A549 (cell line): Measurements from ENCODE around the gene SGPL1. TPM values are rescaled to one million over a fixed set of nuclear protein-coding genes. Genes with fewer than 3 reads are reported as not detected.

Experiments
- ATAC-seq, 2 experiments: fragments of 200-7000 bp in 1 of 2; fragments of >200 bp in 1 of 2; cut with Nextera tagmentation in 1 of 2; cut with Tn5 transposase in 1 of 2; 3 replicates each; pipeline versions ENCODE4 v1.8.0 to v1.9.1; 2018 to 2020; ENCODE audit warnings: mild to moderate bottlenecking in 1 of 2, moderate library complexity in 1 of 2
- CTCF ChIA-PET: fragments of 300-600 bp; sonication (Branson Sonifier 250); formaldehyde crosslinking; extraction: SDS; loops from one replicate; lab custom pipeline; 2021; ENCODE audit warnings: antibody characterized with exemption, inconsistent platforms; lab: Yijun Ruan, JAX
- POLR2A ChIA-PET: fragments of 350-600 bp; formaldehyde crosslinking; extraction: SDS; loops from one replicate; lab custom pipeline; 2021; ENCODE audit warnings: antibody characterized with exemption, inconsistent platforms; lab: Yijun Ruan, JAX
- DNase-seq, 2 experiments: peaks; one replicate each; pipeline versions ENCODE4 v3.0.0 to v3.0.0-alpha.2; 2011 to 2016; ENCODE audit warnings: low read depth in 1 of 2, low spot score in 1 of 2
- FAIRE-seq: peaks from 2 replicates; lab custom pipeline; 2011; peaks lifted over from hg19 to GRCh38; lab: Jason Lieb, UNC
- H3K27ac ChIP-seq, 2 experiments: fragments of >200 bp; sonication (Bioruptor Twin); formaldehyde crosslinking; 3 replicates each; pipeline ENCODE4 v1.5.1; 2016 to 2017
- H3K4me1 ChIP-seq: fragments of >200 bp; sonication (Bioruptor Twin); formaldehyde crosslinking; 3 replicates; pipeline ENCODE4 v1.6.1; 2016
- H3K4me2 ChIP-seq: fragments of >200 bp; sonication (Bioruptor Twin); formaldehyde crosslinking; 3 replicates; pipeline ENCODE4 v1.6.1; 2016
- H3K4me3 ChIP-seq: fragments of >200 bp; sonication (Bioruptor Twin); formaldehyde crosslinking; 3 replicates; pipeline ENCODE4 v1.5.1; 2016
- H3K9me3 ChIP-seq: fragments of >200 bp; sonication (Bioruptor Twin); formaldehyde crosslinking; 3 replicates; pipeline ENCODE4 v1.6.1; 2016
- CEBPB ChIP-seq, 2 experiments: fragments of >200 bp in 1 of 2; sonication (Bioruptor Twin) in 1 of 2; formaldehyde crosslinking in 1 of 2; IDR thresholded peaks; 2 replicates each; pipeline ENCODE4 v1.6.1; 2012 to 2016
- CHD4 ChIP-seq: fragments of 200-600 bp; sonication (generic); IDR thresholded peaks from 2 replicates; pipeline ENCODE4 v1.6.1; 2016; ENCODE audit warnings: antibody characterized with exemption, mild to moderate bottlenecking, borderline replicate concordance
- EHF ChIP-seq: fragments of 250-450 bp; sonication (Bioruptor Pico); IDR thresholded peaks from 2 replicates; pipeline ENCODE4 v1.5.0; 2020; ENCODE audit warnings: mild to moderate bottlenecking
- EHMT2 ChIP-seq: fragments of 200-600 bp; sonication (generic); IDR thresholded peaks from 2 replicates; pipeline ENCODE4 v1.6.1; 2016; ENCODE audit warnings: antibody characterized with exemption, low read depth, mild to moderate bottlenecking, moderate library complexity
- EP300 ChIP-seq, 2 experiments: fragments of >200 bp; sonication (Bioruptor Twin); formaldehyde crosslinking; IDR thresholded peaks; 2 replicates in 1 of 2; 3 replicates in 1 of 2; pipeline ENCODE4 v1.6.1; 2016 to 2017
- GATA3 ChIP-seq: IDR thresholded peaks from 2 replicates; pipeline ENCODE4 v1.6.1; 2012; ENCODE audit warnings: borderline replicate concordance
- HDAC2 ChIP-seq: fragments of 200-600 bp; sonication (generic); IDR thresholded peaks from 2 replicates; pipeline ENCODE4 v1.6.1; 2016
- HEYL ChIP-seq: fragments of 250-450 bp; sonication (Bioruptor Pico); IDR thresholded peaks from 2 replicates; pipeline ENCODE4 v1.8.0; 2021; ENCODE audit warnings: mild to moderate bottlenecking, moderate library complexity
- HOXB13 ChIP-seq: fragments of 250-450 bp; sonication (Bioruptor Pico); IDR thresholded peaks from 2 replicates; pipeline ENCODE4 v1.5.0; 2020; ENCODE audit warnings: low read depth, mild to moderate bottlenecking, moderate library complexity
- HOXB5 ChIP-seq: fragments of 250-450 bp; sonication (Bioruptor Pico); IDR thresholded peaks from 2 replicates; pipeline ENCODE4 v1.5.0; 2020; ENCODE audit warnings: mild to moderate bottlenecking, moderate library complexity
- JUNB ChIP-seq: fragments of >200 bp; sonication (Bioruptor Twin); formaldehyde crosslinking; IDR thresholded peaks from 2 replicates; pipeline ENCODE4 v1.6.1; 2016
- KDM1A ChIP-seq: fragments of 200-600 bp; sonication (generic); IDR thresholded peaks from 2 replicates; pipeline ENCODE4 v1.6.1; 2016; ENCODE audit warnings: low read depth, mild to moderate bottlenecking
- KDM5A ChIP-seq: fragments of 200-600 bp; sonication (generic); IDR thresholded peaks from 2 replicates; pipeline ENCODE4 v1.6.1; 2016; ENCODE audit warnings: antibody characterized with exemption, mild to moderate bottlenecking
- NFE2L2 ChIP-seq: fragments of 150-350 bp; conservative IDR thresholded peaks from 2 replicates; pipeline ENCODE4 v1.6.1; 2014; ENCODE audit warnings: low read length
- NPAS2 ChIP-seq: fragments of 250-450 bp; sonication (Bioruptor Pico); IDR thresholded peaks from 2 replicates; pipeline ENCODE4 v1.8.0; 2022; ENCODE audit warnings: mild to moderate bottlenecking, moderate library complexity, borderline replicate concordance
- POLR2A ChIP-seq: IDR thresholded peaks from 2 replicates; pipeline ENCODE4 v1.6.1; 2012; ENCODE audit warnings: mild to moderate bottlenecking, low read length
- RAD21 ChIP-seq, 2 experiments: fragments of >200 bp in 1 of 2; sonication (Bioruptor Twin) in 1 of 2; formaldehyde crosslinking in 1 of 2; IDR thresholded peaks in 1 of 2; conservative IDR thresholded peaks in 1 of 2; 2 replicates in 1 of 2; 3 replicates in 1 of 2; pipeline ENCODE4 v1.6.1; 2012 to 2018; ENCODE audit warnings: inconsistent platforms in 1 of 2
- SMC3 ChIP-seq: fragments of >200 bp; sonication (Bioruptor Twin); formaldehyde crosslinking; IDR thresholded peaks from 3 replicates; pipeline ENCODE4 v1.6.1; 2018; ENCODE audit warnings: inconsistent platforms
- SREBF2 ChIP-seq: fragments of 450-650 bp; IDR thresholded peaks from 2 replicates; pipeline ENCODE4 v1.6.1; 2014; ENCODE audit warnings: mild to moderate bottlenecking, moderate library complexity
- TFCP2L1 ChIP-seq: fragments of 250-450 bp; sonication (Bioruptor Pico); IDR thresholded peaks from 2 replicates; pipeline ENCODE4 v1.5.0; 2021; ENCODE audit warnings: mild to moderate bottlenecking
- TP53 ChIP-seq: fragments of 250-450 bp; sonication (Bioruptor Pico); IDR thresholded peaks from 2 replicates; pipeline ENCODE4 v1.5.0; 2021; ENCODE audit warnings: mild to moderate bottlenecking, moderate library complexity
- ZFP36 ChIP-seq: fragments of 450-650 bp; IDR thresholded peaks from 2 replicates; pipeline ENCODE4 v1.6.1; 2014; ENCODE audit warnings: borderline replicate concordance; ENCODE audit not compliant: partially characterized antibody
- ZNF302 ChIP-seq: fragments of 250-450 bp; sonication (Bioruptor Pico); IDR thresholded peaks from 2 replicates; pipeline ENCODE4 v1.9.0; 2021; ENCODE audit warnings: inconsistent platforms, mild to moderate bottlenecking, moderate library complexity
- WGBS: methylation state at CpG from one replicate; pipeline ENCODE4 v1.1.6; 2017; ENCODE audit errors: missing lambda C conversion rate; 5-methylcytosine and 5-hydroxymethylcytosine counted together
- polyA plus RNA-seq, 4 experiments: library from polyadenylated mRNA; depleted of rRNA in 3 of 4; stranded (reverse); fragments of >200 nt; fragmentation: RNase III in 1 of 4; extraction: RNeasy Plus Mini Kit Qiagen cat#74134 plus additional on column Dnase treatment in 1 of 4; gene quantifications; 2 replicates in 3 of 4; 3 replicates in 1 of 4; pipeline ENCODE4 v1.2.3, GENCODE V29; 2011 to 2017
- TF ChIP-seq, protein P1 (sequence below): IDR thresholded peaks from 2 replicates; pipeline ENCODE4 v1.6.1; 2012
- TF ChIP-seq, protein P2 (sequence below): IDR thresholded peaks from 2 replicates; pipeline ENCODE4 v1.6.1; 2012; ENCODE audit warnings: low read depth, borderline replicate concordance
- TF ChIP-seq, protein P3 (sequence below): fragments of >200 bp; sonication (Bioruptor Twin); formaldehyde crosslinking; IDR thresholded peaks from 3 replicates; pipeline ENCODE4 v1.6.1; 2016
- TF ChIP-seq, protein P4 (sequence below): fragments of 250-450 bp; sonication (Bioruptor Pico); IDR thresholded peaks from 2 replicates; pipeline ENCODE4 v1.5.0; 2020; ENCODE audit warnings: low read depth, mild to moderate bottlenecking, moderate library complexity
- TF ChIP-seq, protein P5 (sequence below): fragments of 250-450 bp; sonication (Bioruptor Pico); IDR thresholded peaks from 2 replicates; pipeline ENCODE4 v1.5.0; 2021; ENCODE audit warnings: mild to moderate bottlenecking, moderate library complexity, borderline replicate concordance
- TF ChIP-seq, protein P6 (sequence below): IDR thresholded peaks from 2 replicates; pipeline ENCODE4 v1.6.1; 2012

Gene SGPL1
- polyA plus RNA-seq, 2 of the 4 experiments (the other 2 are of a cell fraction) = 32.2 to 49.8 TPM

DNA sequence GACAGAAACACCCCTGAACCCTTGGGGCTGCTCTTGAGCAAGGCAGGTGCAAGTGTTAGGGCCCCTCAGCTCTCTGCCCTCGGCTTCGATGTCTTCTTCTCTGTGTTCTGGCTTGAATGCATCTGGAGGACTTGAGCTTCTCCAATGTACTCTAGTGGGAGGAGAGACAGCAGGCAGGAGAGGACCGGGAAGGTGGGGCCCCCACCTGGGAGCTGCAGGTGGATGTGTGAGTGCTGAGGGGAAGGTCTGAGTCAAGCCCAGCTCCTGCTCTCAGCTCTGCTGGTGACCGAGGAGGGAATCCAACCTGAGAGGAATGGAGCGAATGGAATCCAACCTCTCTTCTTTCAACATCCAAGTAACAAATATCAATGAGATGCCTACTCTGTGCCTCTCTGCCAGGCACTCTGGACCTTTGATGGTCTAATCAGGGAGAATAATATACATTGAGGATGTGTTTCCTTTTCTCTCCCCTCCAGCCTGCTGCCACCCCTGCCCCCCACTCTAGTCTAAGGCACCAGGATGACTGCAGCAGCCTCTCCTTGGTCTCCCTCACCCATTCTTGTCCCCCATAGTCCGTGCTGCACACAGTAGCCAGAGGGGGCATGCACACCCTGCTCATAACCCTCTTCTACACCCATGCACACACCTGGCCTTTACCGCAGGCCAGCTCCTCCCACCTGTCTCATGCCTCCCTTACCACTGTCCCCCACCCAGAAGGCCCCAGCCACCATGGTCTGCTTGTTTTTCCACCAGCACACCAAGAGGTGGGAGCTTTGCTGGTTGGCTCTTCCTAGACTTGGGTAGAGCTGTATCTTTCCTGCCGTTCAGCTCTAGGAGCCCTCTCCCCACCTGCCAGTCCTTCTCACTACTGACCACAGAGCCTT is 44.2 kb upstream of the SGPL1 start:
- POLR2A ChIA-PET = no interaction called here
- no peak for DNase-seq
- ATAC-seq = no peak
- CTCF ChIA-PET = interaction anchor here (5.7 kb wide), 1 partner anchor 12 kb away, joined by 41 read pairs; no protein-coding TSS in a partner anchor
- 65% methylated on average over 8 of the region's 8 CpGs for WGBS
- Histone ChIP-seq H3K4me3 (no peak overlapping the region), H3K9me3 (no peaks in the 10 kb centered on the region)
- TF ChIP-seq, protein P1, sequence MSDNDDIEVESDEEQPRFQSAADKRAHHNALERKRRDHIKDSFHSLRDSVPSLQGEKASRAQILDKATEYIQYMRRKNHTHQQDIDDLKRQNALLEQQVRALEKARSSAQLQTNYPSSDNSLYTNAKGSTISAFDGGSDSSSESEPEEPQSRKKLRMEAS = no peak
- TF ChIP-seq JUNB = no peak
- TF ChIP-seq ZFP36 = no peak
- no peak for TF ChIP-seq ZNF302 (CRISPR knock-in tag)
- no peak for TF ChIP-seq KDM5A
- TF ChIP-seq, protein P2, sequence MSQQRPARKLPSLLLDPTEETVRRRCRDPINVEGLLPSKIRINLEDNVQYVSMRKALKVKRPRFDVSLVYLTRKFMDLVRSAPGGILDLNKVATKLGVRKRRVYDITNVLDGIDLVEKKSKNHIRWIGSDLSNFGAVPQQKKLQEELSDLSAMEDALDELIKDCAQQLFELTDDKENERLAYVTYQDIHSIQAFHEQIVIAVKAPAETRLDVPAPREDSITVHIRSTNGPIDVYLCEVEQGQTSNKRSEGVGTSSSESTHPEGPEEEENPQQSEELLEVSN = no peak
- TF ChIP-seq SREBF2 = no peak
- TF ChIP-seq SMC3 = no peak
- TF ChIP-seq HDAC2 = no peak
- TF ChIP-seq NPAS2 = no peak
- TF ChIP-seq HOXB5 (CRISPR knock-in tag) = no peak
- no peak for TF ChIP-seq EHF (CRISPR knock-in tag)
- no peak for TF ChIP-seq CHD4
- TF ChIP-seq POLR2A = no peak
- no peak for TF ChIP-seq TP53 (CRISPR knock-in tag)
- TF ChIP-seq, protein P3, sequence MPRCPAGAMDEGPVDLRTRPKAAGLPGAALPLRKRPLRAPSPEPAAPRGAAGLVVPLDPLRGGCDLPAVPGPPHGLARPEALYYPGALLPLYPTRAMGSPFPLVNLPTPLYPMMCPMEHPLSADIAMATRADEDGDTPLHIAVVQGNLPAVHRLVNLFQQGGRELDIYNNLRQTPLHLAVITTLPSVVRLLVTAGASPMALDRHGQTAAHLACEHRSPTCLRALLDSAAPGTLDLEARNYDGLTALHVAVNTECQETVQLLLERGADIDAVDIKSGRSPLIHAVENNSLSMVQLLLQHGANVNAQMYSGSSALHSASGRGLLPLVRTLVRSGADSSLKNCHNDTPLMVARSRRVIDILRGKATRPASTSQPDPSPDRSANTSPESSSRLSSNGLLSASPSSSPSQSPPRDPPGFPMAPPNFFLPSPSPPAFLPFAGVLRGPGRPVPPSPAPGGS = no peak
- TF ChIP-seq NFE2L2 = no peak
- TF ChIP-seq, protein P4, sequence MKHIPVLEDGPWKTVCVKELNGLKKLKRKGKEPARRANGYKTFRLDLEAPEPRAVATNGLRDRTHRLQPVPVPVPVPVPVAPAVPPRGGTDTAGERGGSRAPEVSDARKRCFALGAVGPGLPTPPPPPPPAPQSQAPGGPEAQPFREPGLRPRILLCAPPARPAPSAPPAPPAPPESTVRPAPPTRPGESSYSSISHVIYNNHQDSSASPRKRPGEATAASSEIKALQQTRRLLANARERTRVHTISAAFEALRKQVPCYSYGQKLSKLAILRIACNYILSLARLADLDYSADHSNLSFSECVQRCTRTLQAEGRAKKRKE (CRISPR knock-in tag) = no peak
- TF ChIP-seq, all 56 proteins: peak for 0
- no peaks in the 10 kb centered on the region for H3K4me1 ChIP-seq
- no peak overlapping the region for H3K27ac ChIP-seq
- no peak overlapping the region for H3K4me2 ChIP-seq
- no peak for FAIRE-seq

DNA sequence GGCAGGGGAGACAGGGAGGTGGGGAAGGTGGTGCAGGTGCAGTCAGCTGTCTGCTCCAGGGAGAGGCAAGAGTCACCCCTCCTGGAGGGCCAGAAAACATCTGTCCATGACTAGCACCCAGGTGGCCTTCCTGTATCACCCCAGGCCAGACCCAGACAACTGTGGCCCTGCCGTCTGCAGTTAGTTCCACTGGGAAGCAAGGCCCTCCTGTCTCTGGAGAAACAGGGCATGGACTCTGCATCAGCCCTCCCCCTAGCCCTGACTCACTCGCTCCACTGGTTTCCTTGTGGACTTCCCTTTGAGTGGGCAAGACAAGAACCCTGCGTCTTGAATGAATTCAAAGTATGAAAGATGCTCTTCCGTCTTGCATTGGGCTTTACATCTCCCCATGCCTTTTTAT is 43.1 kb upstream of the SGPL1 start:
- ATAC-seq (no peak), FAIRE-seq (no peak), DNase-seq (no peak)
- no peak for TF ChIP-seq KDM1A
- no peak for TF ChIP-seq EHMT2
- no peak for TF ChIP-seq GATA3
- TF ChIP-seq CEBPB (IDR thresholded peaks at IDR 0.05) = no peak
- TF ChIP-seq TP53 (CRISPR knock-in tag) = no peak
- TF ChIP-seq, protein P5, sequence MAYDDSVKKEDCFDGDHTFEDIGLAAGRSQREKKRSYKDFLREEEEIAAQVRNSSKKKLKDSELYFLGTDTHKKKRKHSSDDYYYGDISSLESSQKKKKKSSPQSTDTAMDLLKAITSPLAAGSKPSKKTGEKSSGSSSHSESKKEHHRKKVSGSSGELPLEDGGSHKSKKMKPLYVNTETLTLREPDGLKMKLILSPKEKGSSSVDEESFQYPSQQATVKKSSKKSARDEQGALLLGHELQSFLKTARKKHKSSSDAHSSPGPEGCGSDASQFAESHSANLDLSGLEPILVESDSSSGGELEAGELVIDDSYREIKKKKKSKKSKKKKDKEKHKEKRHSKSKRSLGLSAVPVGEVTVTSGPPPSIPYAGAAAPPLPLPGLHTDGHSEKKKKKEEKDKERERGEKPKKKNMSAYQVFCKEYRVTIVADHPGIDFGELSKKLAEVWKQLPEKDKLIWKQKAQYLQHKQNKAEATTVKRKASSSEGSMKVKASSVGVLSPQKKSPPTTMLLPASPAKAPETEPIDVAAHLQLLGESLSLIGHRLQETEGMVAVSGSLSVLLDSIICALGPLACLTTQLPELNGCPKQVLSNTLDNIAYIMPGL = no peak
- no peak for TF ChIP-seq HOXB13 (CRISPR knock-in tag)
- no peak for TF ChIP-seq EP300 (IDR thresholded peaks at IDR 0.05)
- no peak for TF ChIP-seq NPAS2
- TF ChIP-seq RAD21 (conservative IDR thresholded peaks at IDR 0.05 in 1 of 2, IDR thresholded peaks at IDR 0.05 in 1 of 2) = no peak
- TF ChIP-seq NFE2L2 = no peak
- no peak for TF ChIP-seq SREBF2
- TF ChIP-seq TFCP2L1 = no peak
- TF ChIP-seq, protein P6, sequence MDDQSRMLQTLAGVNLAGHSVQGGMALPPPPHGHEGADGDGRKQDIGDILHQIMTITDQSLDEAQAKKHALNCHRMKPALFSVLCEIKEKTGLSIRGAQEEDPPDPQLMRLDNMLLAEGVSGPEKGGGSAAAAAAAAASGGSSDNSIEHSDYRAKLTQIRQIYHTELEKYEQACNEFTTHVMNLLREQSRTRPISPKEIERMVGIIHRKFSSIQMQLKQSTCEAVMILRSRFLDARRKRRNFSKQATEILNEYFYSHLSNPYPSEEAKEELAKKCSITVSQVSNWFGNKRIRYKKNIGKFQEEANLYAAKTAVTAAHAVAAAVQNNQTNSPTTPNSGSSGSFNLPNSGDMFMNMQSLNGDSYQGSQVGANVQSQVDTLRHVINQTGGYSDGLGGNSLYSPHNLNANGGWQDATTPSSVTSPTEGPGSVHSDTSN = no peak
- TF ChIP-seq HEYL = no peak
- Histone ChIP-seq H3K27ac (no peak overlapping the region), H3K4me1 (no peaks in the 10 kb centered on the region), H3K4me2 (no peak overlapping the region), H3K9me3 (no peaks in the 10 kb centered on the region), H3K4me3 (no peak overlapping the region)
- ChIA-PET CTCF (interaction anchor here (1.0 to 5.7 kb wide), 4 partner anchors 9 to 223 kb away, joined by 3 to 41 read pairs (median 6); no protein-coding TSS in a partner anchor), POLR2A (no interaction called here)
- WGBS = 76% methylated on average over 4 of the region's 4 CpGs
